SK-N-SH (cell line): ENCODE data around the gene BEST3.

Experiments
- CHD2 ChIP-seq: fragments of 150-350 bp; IDR thresholded peaks from 2 replicates; pipeline ENCODE4 v1.6.1; 2018; ENCODE audit warnings: low read length; ENCODE audit not compliant: partially characterized antibody
- EZH2phosphoT487 ChIP-seq: fragments of 200-600 bp; sonication (generic); IDR thresholded peaks from 2 replicates; pipeline ENCODE4 v1.6.1; 2017; ENCODE audit warnings: low read depth, mixed run types, mild to moderate bottlenecking, antibody characterized with exemption, moderate library complexity, borderline replicate concordance
- FOSL2 ChIP-seq: IDR thresholded peaks from 2 replicates; pipeline ENCODE4 v1.4.0; 2012; ENCODE audit warnings: low read depth, mild to moderate bottlenecking, moderate library complexity, borderline replicate concordance
- FOXJ3 ChIP-seq: sonication (generic); formaldehyde crosslinking; IDR thresholded peaks from 2 replicates; pipeline ENCODE4 v1.5.1; 2020; ENCODE audit warnings: mild to moderate bottlenecking, missing genetic modification reagents
- FOXM1 ChIP-seq: IDR thresholded peaks from 2 replicates; pipeline ENCODE4 v1.4.0; 2012; ENCODE audit warnings: low read depth, mild to moderate bottlenecking
- JUND ChIP-seq: IDR thresholded peaks from 2 replicates; pipeline ENCODE4 v1.4.0; 2012
- MXI1 ChIP-seq: IDR thresholded peaks from 2 replicates; pipeline ENCODE4 v1.6.1; 2012; ENCODE audit warnings: mild to moderate bottlenecking, low read depth, low read length, improper control_type of control experiment
- NRF1 ChIP-seq: IDR thresholded peaks from 2 replicates; pipeline ENCODE4 v1.6.1; 2012; ENCODE audit warnings: low read depth, mild to moderate bottlenecking, low read length
- RAD21 ChIP-seq: IDR thresholded peaks from 2 replicates; pipeline ENCODE4 v1.6.1; 2012; ENCODE audit warnings: mild to moderate bottlenecking, low read length
- SIN3A ChIP-seq: IDR thresholded peaks from 2 replicates; pipeline ENCODE4 v1.6.1; 2012; ENCODE audit warnings: low read depth, mild to moderate bottlenecking, low read length, moderate library complexity, borderline replicate concordance
- TAF1 ChIP-seq: IDR thresholded peaks from 2 replicates; pipeline ENCODE4 v1.6.1; 2012; ENCODE audit warnings: low read depth, mild to moderate bottlenecking, low read length, moderate library complexity, borderline replicate concordance
- ZBTB33 ChIP-seq: IDR thresholded peaks from 2 replicates; pipeline ENCODE4 v1.4.0; 2012; ENCODE audit warnings: low read depth, borderline replicate concordance
- TF ChIP-seq, protein P1 (sequence below): fragments of 200-600 bp; sonication (generic); IDR thresholded peaks from 2 replicates; pipeline ENCODE4 v1.6.1; 2017; ENCODE audit warnings: antibody characterized with exemption, mild to moderate bottlenecking, moderate library complexity
- TF ChIP-seq, protein P2 (sequence below): IDR thresholded peaks from 2 replicates; pipeline ENCODE4; 2012

GRCh38 chr12:69676257-69677012 is 22.7 kb downstream of the BEST3 start:
- TF ChIP-seq, protein P1, sequence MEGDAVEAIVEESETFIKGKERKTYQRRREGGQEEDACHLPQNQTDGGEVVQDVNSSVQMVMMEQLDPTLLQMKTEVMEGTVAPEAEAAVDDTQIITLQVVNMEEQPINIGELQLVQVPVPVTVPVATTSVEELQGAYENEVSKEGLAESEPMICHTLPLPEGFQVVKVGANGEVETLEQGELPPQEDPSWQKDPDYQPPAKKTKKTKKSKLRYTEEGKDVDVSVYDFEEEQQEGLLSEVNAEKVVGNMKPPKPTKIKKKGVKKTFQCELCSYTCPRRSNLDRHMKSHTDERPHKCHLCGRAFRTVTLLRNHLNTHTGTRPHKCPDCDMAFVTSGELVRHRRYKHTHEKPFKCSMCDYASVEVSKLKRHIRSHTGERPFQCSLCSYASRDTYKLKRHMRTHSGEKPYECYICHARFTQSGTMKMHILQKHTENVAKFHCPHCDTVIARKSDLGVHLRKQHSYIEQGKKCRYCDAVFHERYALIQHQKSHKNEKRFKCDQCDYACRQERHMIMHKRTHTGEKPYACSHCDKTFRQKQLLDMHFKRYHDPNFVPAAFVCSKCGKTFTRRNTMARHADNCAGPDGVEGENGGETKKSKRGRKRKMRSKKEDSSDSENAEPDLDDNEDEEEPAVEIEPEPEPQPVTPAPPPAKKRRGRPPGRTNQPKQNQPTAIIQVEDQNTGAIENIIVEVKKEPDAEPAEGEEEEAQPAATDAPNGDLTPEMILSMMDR, result peak; percentile 33; the same call in 1 of the 2 replicates
- TF ChIP-seq TAF1, result no peak
- no peak for TF ChIP-seq FOXM1
- no peak for TF ChIP-seq EZH2phosphoT487
- no peak for TF ChIP-seq CHD2
- TF ChIP-seq RAD21, result no peak
- no peak for TF ChIP-seq JUND
- TF ChIP-seq ZBTB33, result no peak
- no peak for TF ChIP-seq FOXJ3 (CRISPR knock-in tag)
- TF ChIP-seq SIN3A, result no peak
- no peak for TF ChIP-seq MXI1
- TF ChIP-seq FOSL2, result no peak
- TF ChIP-seq, protein P2, sequence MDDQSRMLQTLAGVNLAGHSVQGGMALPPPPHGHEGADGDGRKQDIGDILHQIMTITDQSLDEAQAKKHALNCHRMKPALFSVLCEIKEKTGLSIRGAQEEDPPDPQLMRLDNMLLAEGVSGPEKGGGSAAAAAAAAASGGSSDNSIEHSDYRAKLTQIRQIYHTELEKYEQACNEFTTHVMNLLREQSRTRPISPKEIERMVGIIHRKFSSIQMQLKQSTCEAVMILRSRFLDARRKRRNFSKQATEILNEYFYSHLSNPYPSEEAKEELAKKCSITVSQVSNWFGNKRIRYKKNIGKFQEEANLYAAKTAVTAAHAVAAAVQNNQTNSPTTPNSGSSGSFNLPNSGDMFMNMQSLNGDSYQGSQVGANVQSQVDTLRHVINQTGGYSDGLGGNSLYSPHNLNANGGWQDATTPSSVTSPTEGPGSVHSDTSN, result no peak
- TF ChIP-seq NRF1, result no peak
